T-helper 2 cell (primary cell): ENCODE data around the gene POLE.
A peak's percentile ranks its signal among the peaks of the same experiment; 100 is the strongest.

Source experiments
- DNase-seq, 5 experiments: peaks; one replicate each; pipeline versions ENCODE4 v3.0.0 to v3.0.0-alpha.2; 2012 to 2022

The POLE gene

DNA sequence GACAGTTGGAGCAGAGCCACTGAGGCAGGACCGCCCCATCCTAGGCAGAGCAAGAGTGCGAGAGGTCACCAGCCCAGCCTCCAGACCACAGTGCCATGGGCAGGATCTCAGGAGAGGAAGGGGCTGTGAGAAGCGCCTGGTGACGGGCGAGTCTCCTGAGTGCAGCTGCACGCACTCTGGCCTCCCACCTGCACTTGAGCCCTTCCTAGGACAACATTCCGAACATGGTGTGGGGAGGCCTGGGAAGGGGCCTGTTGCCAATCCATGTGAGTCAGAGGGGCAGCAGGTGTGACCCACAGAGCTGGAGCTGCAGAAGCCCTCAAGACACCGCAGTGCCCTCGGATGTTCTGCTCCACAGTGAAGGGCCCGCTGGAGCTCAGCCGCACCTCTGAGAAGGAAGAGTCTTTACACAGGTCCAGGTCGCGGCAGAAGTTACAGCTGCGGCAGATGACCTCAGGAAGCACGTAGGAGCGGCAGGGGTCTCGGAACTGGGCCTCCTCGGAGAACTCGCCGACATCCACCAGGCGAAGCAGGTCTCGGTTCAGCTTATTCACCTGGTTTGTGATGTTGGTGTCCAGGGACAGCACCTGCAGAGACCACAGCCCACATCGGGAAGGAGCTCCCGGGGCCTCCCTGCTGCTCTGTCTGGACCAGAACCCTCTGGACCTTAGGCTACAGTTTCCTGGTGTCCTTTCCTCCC is 61.3 kb downstream of the POLE start:
- no peak for DNase-seq

DNA sequence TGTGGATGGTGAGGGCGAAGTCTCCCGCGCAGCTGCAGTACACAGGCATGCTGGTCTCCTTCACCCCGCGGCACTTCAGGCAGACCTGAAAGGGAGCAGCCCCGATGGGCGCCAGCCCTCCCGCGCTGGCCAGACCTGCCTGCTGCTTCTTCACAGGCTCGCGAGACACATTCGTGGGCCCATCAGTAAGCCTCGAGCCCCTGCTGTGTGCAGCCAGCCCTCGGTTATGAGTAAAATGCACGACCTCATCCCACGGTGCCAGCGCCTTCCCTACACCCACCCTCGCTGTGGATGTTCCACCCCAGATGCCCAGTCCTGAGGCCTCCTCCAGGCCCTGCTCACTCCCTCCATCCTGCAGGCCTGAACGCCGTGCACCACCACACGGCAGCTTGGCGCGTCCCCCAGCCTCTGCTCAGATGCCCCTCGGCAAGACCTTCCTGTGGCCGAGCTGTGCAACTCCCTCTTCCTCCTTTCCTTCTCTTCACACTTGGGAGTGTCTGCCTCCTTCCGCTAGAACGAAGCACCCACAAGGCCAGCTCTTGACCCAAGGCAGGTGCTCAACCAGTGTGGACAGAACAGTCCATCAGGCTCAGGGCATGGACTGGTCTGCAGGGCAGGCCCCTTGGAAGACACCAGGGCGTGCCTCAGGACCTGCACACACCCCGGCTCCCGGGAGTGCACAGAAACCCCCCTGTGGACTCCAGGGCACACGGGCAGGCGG is 62.1 kb downstream of the POLE start:
- no peak for DNase-seq

GRCh38 chr12:132624186-132624855 is 62.8 kb downstream of the POLE start:
- no peak for DNase-seq

- DNase-seq: no peak
Observed at GRCh38 chr12:132623072-132623869, 63.9 kb downstream of the POLE start.

DNA sequence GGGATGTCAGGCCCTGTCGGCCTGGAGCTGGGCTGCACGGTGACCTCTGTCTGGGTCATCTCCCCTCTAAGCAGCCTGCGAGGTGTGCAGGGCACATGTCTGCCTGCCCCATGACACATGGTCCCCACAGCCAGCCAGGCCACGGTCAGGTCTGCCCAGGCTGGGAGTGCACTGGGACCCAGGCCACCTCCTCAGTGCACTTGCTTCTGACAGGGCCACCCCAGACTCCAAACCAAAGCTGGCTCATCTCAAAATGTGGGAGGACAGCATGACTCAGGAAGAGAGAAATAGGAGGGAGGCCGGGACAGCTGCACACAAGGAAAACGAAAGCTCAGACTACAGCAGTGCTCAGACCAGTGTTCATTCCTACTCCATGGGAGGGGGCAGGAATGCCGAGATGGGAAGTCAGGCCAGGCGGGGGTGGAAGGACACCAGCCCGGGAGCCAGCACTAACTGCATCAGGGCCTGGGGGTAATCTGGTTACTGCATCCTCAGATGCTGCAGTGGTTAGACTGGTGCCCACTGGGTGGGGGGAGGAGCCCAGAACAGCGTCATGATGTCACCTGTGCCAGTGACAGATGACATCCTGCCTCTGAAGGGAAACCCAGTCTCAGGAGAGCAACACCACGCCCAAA is 64.6 kb downstream of the POLE start:
- DNase-seq: peak in 1 of 5 experiments; percentile 35

DNA sequence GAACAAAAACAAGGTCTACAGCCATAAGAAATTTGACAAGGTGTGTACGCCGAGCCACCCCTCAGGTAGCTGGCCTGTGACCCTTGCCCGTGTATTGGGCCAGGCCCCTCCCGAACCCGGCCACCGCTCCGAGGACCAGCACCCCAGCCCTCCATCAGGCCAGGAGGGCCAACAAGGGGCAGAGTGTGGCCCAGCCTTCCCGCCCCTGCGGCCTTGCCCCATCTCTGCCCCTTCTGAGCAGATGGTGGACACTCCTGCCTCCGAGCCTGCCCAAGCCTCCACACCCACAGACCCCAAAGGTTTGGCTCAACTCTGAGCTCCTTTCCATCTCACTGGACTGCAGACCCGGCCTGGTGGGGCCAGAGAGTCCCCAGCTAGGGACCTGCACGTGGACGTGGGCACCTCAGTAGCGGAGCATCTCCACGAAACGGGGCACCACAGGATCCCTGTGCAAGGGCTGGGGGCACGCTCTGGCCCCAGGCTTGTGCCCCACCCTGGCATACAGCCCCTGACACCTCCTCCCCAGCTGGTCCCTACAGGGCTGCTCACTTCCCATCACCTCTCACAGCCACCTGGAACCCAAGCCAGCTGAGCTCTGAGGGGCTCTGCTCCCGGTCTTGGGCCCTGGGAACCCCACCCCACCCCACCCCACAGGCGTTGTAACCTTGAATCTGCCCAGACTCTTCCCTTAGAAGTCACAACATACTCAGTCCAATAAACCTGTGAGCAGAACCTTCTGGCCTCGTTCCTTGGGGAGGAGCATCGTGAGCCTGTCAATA is 65.3 kb downstream of the POLE start:
- DNase-seq: no peak

GRCh38 chr12:132620899-132621656 is 66.1 kb downstream of the POLE start:
- DNase-seq: no peak

GRCh38 chr12:132620113-132620898 is 66.8 kb downstream of the POLE start:
- DNase-seq: no peak

DNA sequence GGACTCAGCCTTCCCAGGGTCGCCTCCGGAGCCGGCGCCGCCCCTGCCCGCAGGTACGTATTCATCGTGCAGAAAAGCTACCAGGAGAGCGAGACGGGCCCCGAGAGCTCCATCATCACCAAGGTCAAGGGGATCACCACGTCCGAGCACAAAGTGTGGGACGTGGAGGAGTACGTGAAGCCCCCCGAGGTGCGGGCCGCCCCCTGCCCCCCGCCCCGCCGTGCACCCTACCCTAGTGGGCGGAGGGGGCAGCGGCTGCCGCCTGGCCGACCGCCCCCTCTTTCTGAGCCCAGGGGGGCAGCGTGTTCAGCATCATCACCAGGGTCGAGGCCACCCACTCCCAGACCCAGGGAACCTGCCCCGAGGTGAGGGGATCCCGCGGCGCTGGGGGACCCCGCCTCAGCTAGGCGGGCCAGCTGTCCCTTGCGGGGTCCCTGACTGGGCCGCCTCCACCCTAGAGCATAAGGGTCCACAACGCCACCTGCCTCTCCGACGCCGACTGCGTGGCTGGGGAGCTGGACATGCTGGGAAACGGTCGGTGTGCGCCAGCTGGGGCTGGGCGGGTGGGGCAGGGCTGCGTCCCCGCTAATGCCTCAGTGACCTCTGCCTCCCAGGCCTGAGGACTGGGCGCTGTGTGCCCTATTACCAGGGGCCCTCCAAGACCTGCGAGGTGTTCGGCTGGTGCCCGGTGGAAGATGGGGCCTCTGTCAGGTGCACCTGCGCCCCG is 67.6 kb downstream of the POLE start:
- no peak for DNase-seq

GRCh38 chr12:132619071-132619385 is 68.1 kb downstream of the POLE start:
- no peak for DNase-seq

DNA sequence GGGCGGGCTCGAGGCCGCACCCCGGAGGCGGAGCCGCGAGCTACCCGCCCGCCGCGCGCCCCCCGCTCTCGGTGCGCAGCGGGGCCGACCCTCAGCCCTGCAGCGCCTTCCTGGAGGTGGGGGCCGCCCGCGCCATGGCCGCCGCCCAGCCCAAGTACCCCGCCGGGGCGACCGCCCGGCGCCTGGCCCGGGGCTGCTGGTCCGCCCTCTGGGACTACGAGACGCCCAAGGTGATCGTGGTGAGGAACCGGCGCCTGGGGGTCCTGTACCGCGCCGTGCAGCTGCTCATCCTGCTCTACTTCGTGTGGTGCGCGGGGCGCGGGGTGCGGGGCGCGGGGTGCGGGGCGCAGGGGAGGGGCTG is 68.5 kb downstream of the POLE start, which contains the start of gene P2RX2:
Gene P2RX2 (plus strand): TSS at position 94 of the 361 bp plus-strand sequence. CDS start 41 bp downstream, at position 135.
- no peak for DNase-seq

- no peak for DNase-seq
Observed at GRCh38 chr12:132617822-132618682, 69.1 kb downstream of the POLE start.

DNA sequence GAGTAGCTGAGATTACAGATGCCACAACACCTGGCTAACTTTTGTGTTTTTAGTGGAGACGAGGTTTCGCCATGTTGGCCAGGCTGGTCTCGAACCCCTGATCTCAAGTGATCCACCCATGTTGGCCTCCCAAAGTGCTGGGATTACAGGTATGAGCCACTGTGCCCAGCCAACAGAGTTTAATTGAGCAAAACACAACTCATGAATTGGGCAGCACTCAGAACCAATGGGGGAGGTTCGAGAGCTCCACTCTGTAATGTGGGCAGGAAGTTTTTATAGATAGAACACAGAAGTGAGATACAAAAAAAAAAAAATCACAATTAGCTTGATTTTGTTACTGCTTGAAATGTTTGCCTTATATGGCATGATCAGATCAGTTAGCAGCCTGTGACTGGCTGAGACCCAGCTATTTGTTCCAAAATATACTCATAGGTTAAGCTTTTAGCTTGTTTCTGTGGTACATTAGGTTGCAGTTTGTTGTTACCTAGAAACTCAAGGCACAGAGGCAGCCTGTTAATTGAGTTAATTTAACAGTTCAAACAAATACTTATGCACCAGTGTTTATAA is 69.9 kb downstream of the POLE start:
- no peak for DNase-seq

GRCh38 chr12:132615579-132616038 is 71.5 kb downstream of the POLE start:
- DNase-seq: no peak

DNA sequence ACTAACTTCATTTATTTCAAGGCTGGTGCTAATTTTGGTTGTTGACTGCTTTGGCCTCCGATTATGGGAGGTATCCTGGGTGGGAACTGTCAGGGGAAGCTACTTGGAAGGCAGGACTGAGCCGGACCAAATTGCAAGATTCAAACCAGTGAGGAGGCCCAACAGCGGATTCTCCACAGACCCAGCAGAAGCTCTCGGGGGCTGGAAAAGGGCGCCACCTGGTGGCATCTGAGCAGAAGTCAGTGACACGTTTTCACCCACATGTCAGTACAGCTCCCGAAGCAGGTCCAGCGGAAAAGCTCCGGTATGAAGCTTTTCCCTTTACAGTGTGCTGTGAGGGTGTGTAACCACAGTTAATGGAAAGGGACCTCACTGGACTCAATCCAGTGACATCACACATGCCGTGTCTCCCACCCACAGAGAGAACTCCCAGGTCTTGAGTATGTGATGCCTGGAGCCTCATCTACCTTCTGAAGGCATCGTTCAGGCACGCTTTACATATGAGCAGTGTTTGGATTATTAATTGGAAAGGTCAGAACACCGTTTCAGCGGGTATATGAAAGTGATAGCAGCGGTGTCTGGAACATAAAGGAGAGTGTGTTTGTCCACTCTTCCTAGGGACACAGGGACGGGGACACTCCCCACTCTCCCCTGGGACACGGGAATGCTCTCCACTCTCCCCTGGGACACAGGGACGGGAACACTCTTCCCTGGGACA is 72.1 kb downstream of the POLE start:
- peak; percentile 47 to 77 (median 64) for DNase-seq

GRCh38 chr12:132614029-132614428 is 73.1 kb downstream of the POLE start:
- DNase-seq: no peak

GRCh38 chr12:132611620-132612019 is 75.5 kb downstream of the POLE start:
- DNase-seq: no peak
